HCT116 (cell line): ENCODE results near the gene GLP2R. TPM values are rescaled to one million over a fixed set of nuclear protein-coding genes. Genes with fewer than 3 reads are reported as not detected.

Experiments
- ATAC-seq: fragments of 200-7000 bp; cut with Tn5 transposase; 2 replicates; pipeline ENCODE4 v1.9.1; 2020; ENCODE audit warnings: mild to moderate bottlenecking, moderate library complexity
- BruUV-seq: library from RNA; stranded (reverse); fragments of 400-500 nt; replicated peaks from 2 replicates; lab custom pipeline; 2021; lab: Mats Ljungman, UMichigan
- CTCF ChIA-PET: fragments of 300-600 bp; sonication (Branson Sonifier 250); formaldehyde crosslinking; loops from one replicate; lab custom pipeline; 2021; ENCODE audit warnings: antibody characterized with exemption; lab: Charles Lee
- POLR2A ChIA-PET: fragments of 300-600, 350-600 bp; sonication (Branson Sonifier 250); formaldehyde crosslinking; loops from one replicate; lab custom pipeline; 2021; ENCODE audit warnings: antibody characterized with exemption; lab: Charles Lee
- RAD21 ChIA-PET, 2 experiments: fragments of 300-600 bp; sonication (Branson Sonifier 250); formaldehyde crosslinking; loops; one replicate each; lab custom pipeline; 2023; ENCODE audit warnings: low total read pairs in 2 of 2; ENCODE audit not compliant: uncharacterized antibody in 2 of 2, unreplicated experiment in 2 of 2, low non-redundant PET in 1 of 2; lab: Charles Lee
- DNase-seq: peaks from one replicate; pipeline ENCODE4 v3.0.0-alpha.2; 2010; ENCODE audit warnings: low read depth, low spot score
- H2AFZ ChIP-seq: fragments of 200-600 bp; shearing (Covaris generic), sonication (generic); 2 replicates; pipeline ENCODE4 v1.6.1; 2017; ENCODE audit warnings: low read depth, mixed run types, mixed read lengths, antibody characterized with exemption, low read length; ENCODE audit not compliant: poor library complexity, severe bottlenecking
- H3K27ac ChIP-seq: 2 replicates; pipeline ENCODE4 v1.5.1; 2012; ENCODE audit warnings: low read depth, low read length
- H3K27me3 ChIP-seq: fragments of 200-600 bp; sonication (generic); 2 replicates; pipeline ENCODE4 v1.6.1; 2016; ENCODE audit warnings: mixed run types, low read length, mixed read lengths; ENCODE audit not compliant: insufficient read depth
- H3K36me3 ChIP-seq, 2 experiments: fragments of 200-500 bp in 1 of 2; fragments of 200-600 bp in 1 of 2; sonication (Bioruptor generic) in 1 of 2; sonication (generic) in 1 of 2; 2 replicates each; pipeline versions ENCODE4 v1.5.1 to v1.6.1; 2014 to 2016; ENCODE audit warnings: low read length in 2 of 2, inconsistent platforms in 1 of 2, mixed read lengths in 1 of 2, mixed run types in 1 of 2; ENCODE audit not compliant: insufficient read depth in 2 of 2, control insufficient read depth in 1 of 2
- H3K4me1 ChIP-seq, 2 experiments: fragments of 200-600 bp in 1 of 2; sonication (generic) in 1 of 2; 2 replicates each; pipeline versions ENCODE4 v1.5.1 to v1.6.1; 2012 to 2017; ENCODE audit warnings: low read length in 2 of 2, inconsistent platforms in 1 of 2, mild to moderate bottlenecking in 1 of 2, mixed read lengths in 1 of 2, mixed run types in 1 of 2, moderate library complexity in 1 of 2; ENCODE audit not compliant: insufficient read depth in 2 of 2, control insufficient read depth in 1 of 2
- H3K4me2 ChIP-seq: fragments of 200-600 bp; sonication (generic); 2 replicates; pipeline ENCODE4 v1.6.1; 2017; ENCODE audit warnings: mixed run types, low read length, mixed read lengths
- H3K4me3 ChIP-seq, 2 experiments: fragments of 200-600 bp in 1 of 2; sonication (generic) in 1 of 2; replicated peaks in 1 of 2; 2 replicates each; pipeline ENCODE4 v1.5.1; 2011 to 2016; ENCODE audit warnings: low read length in 2 of 2, control low read depth in 1 of 2, low read depth in 1 of 2, mild to moderate bottlenecking in 1 of 2, mixed read lengths in 1 of 2, mixed run types in 1 of 2
- H3K79me2 ChIP-seq: fragments of 200-600 bp; sonication (generic); 2 replicates; pipeline ENCODE4 v1.6.1; 2017; ENCODE audit warnings: mild to moderate bottlenecking, mixed run types, low read length, moderate library complexity, mixed read lengths; ENCODE audit not compliant: insufficient read depth
- H3K9ac ChIP-seq: fragments of 200-600 bp; sonication (generic); 2 replicates; pipeline ENCODE4 v1.6.1; 2016; ENCODE audit warnings: low read length, mixed read lengths
- H3K9me2 ChIP-seq: fragments of 200-600 bp; sonication (generic), shearing (Covaris generic); 2 replicates; pipeline ENCODE4 v1.6.1; 2017; ENCODE audit warnings: mixed run types, mild to moderate bottlenecking, moderate library complexity; ENCODE audit not compliant: insufficient read depth
- H3K9me3 ChIP-seq, 2 experiments: fragments of 200-500 bp in 1 of 2; fragments of 200-600 bp in 1 of 2; sonication (Bioruptor generic) in 1 of 2; sonication (generic) in 1 of 2; 2 replicates each; pipeline ENCODE4 v1.6.1; 2014 to 2017; ENCODE audit warnings: low read length in 2 of 2, mixed read lengths in 2 of 2, inconsistent platforms in 1 of 2, low read depth in 1 of 2, mild to moderate bottlenecking in 1 of 2, mixed run types in 1 of 2, moderate library complexity in 1 of 2; ENCODE audit not compliant: control insufficient read depth in 1 of 2, insufficient read depth in 1 of 2
- H4K20me1 ChIP-seq: fragments of 200-600 bp; sonication (generic), shearing (Covaris generic); 2 replicates; pipeline ENCODE4 v1.6.1; 2017; ENCODE audit warnings: mixed run types, mild to moderate bottlenecking, moderate library complexity; ENCODE audit not compliant: insufficient read depth
- CEBPB ChIP-seq: IDR thresholded peaks from 2 replicates; pipeline ENCODE4 v1.6.1; 2012; ENCODE audit warnings: low read depth
- EGR1 ChIP-seq: IDR thresholded peaks from 2 replicates; pipeline ENCODE4 v1.6.1; 2012; ENCODE audit warnings: low read depth
- ELF1 ChIP-seq: IDR thresholded peaks from 2 replicates; pipeline ENCODE4 v1.6.1; 2012; ENCODE audit warnings: low read depth, borderline replicate concordance
- JUND ChIP-seq: IDR thresholded peaks from 2 replicates; pipeline ENCODE4 v1.6.1; 2012
- RAD21 ChIP-seq: IDR thresholded peaks from 2 replicates; pipeline ENCODE4 v1.6.1; 2012; ENCODE audit warnings: low read depth, mild to moderate bottlenecking
- SIN3A ChIP-seq: IDR thresholded peaks from 2 replicates; pipeline ENCODE4 v1.6.1; 2012; ENCODE audit warnings: low read depth
- ZFX ChIP-seq: fragments of 450-650 bp; IDR thresholded peaks from 2 replicates; pipeline ENCODE4 v1.6.1; 2017
- ZNF274 ChIP-seq: fragments of 200-500 bp; sonication (Bioruptor generic); IDR thresholded peaks from 2 replicates; pipeline ENCODE4 v1.6.1; 2014; ENCODE audit warnings: mild to moderate bottlenecking, low read depth, low read length, inconsistent platforms
- intact Hi-C: fragments of 100-400 bp; cut with micrococcal nuclease; formaldehyde crosslinking; loops from 2 replicates; pipeline ENCODE4 v1.10.0; 2022
- total RNA-seq: library from RNA; stranded (reverse); gene quantifications from one replicate; pipeline ENCODE4 v1.2.1, GENCODE V29; 2021; ENCODE audit not compliant: unreplicated experiment
- TF ChIP-seq, protein P1 (sequence below): IDR thresholded peaks from 2 replicates; pipeline ENCODE4 v1.6.1; 2012; ENCODE audit warnings: low read depth
- TF ChIP-seq, protein P2 (sequence below): IDR thresholded peaks from 2 replicates; pipeline ENCODE4 v1.6.1; 2011; ENCODE audit warnings: mild to moderate bottlenecking, low read length, moderate library complexity; ENCODE audit not compliant: insufficient replicate concordance; ENCODE audit errors: extremely low read depth
- TF ChIP-seq, protein P3 (sequence below), 3 experiments: fragments of 200-600 bp in 1 of 3; sonication (generic) in 1 of 3; IDR thresholded peaks in 2 of 3; conservative IDR thresholded peaks in 1 of 3; 2 replicates each; pipeline ENCODE4 v1.5.1; 2012 to 2017; ENCODE audit warnings: low read depth in 2 of 3, low read length in 2 of 3, antibody characterized with exemption in 1 of 3, borderline replicate concordance in 1 of 3, control low read depth in 1 of 3, mild to moderate bottlenecking in 1 of 3, mixed read lengths in 1 of 3, mixed run types in 1 of 3, moderate library complexity in 1 of 3; ENCODE audit not compliant: insufficient read depth in 1 of 3

Gene GLP2R
- total RNA-seq, 1 experiment from 2014 or later: not detected

DNA sequence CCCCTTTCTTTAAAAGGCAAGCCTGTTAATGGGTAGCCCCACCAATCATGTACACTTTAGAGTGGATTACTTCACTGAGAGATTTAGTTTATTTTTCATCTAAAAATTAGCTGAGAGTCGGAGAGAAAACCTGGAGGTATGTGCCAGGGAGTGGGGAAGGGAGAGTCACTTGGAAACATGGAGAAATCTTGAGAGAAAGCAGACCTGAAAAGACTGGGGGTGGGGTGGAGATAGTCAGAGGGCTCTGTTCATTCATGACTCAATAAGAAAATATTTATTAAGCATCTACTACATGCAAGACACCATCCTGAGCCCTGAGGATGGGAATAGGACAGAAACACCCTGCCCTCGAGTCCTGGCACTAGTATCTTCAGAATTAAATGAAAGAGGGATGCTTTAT is 106.8 kb downstream of the GLP2R start:
- ChIA-PET RAD21 (no interaction called here), CTCF (no interaction called here), POLR2A (no interaction called here)
- Histone ChIP-seq H2AFZ (no peak overlapping the region), H3K27me3 (peaks cover 11% of the 10 kb centered on the region; the same call in 1 of the 2 replicates), H3K9me2 (no peaks in the 10 kb centered on the region), H3K9me3 (no peaks in the 10 kb centered on the region), H3K4me2 (no peak overlapping the region), H3K27ac (no peak overlapping the region), H3K9ac (no peak overlapping the region), H4K20me1 (no peaks in the 10 kb centered on the region), H3K4me3 (no peak overlapping the region), H3K36me3 (no peaks in the 10 kb centered on the region), H3K79me2 (no peaks in the 10 kb centered on the region), H3K4me1 (peaks cover 2 to 9% of the 10 kb centered on the region in 2 experiments; a peak in 3 of 4 replicates)
- TF ChIP-seq, protein P1, sequence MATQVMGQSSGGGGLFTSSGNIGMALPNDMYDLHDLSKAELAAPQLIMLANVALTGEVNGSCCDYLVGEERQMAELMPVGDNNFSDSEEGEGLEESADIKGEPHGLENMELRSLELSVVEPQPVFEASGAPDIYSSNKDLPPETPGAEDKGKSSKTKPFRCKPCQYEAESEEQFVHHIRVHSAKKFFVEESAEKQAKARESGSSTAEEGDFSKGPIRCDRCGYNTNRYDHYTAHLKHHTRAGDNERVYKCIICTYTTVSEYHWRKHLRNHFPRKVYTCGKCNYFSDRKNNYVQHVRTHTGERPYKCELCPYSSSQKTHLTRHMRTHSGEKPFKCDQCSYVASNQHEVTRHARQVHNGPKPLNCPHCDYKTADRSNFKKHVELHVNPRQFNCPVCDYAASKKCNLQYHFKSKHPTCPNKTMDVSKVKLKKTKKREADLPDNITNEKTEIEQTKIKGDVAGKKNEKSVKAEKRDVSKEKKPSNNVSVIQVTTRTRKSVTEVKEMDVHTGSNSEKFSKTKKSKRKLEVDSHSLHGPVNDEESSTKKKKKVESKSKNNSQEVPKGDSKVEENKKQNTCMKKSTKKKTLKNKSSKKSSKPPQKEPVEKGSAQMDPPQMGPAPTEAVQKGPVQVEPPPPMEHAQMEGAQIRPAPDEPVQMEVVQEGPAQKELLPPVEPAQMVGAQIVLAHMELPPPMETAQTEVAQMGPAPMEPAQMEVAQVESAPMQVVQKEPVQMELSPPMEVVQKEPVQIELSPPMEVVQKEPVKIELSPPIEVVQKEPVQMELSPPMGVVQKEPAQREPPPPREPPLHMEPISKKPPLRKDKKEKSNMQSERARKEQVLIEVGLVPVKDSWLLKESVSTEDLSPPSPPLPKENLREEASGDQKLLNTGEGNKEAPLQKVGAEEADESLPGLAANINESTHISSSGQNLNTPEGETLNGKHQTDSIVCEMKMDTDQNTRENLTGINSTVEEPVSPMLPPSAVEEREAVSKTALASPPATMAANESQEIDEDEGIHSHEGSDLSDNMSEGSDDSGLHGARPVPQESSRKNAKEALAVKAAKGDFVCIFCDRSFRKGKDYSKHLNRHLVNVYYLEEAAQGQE: no peak
- TF ChIP-seq SIN3A (no peak), EGR1 (no peak)
- no peak for ATAC-seq
- no peak for DNase-seq
- no TSS peak for BruUV-seq
- intact Hi-C loops: no loop called here

DNA sequence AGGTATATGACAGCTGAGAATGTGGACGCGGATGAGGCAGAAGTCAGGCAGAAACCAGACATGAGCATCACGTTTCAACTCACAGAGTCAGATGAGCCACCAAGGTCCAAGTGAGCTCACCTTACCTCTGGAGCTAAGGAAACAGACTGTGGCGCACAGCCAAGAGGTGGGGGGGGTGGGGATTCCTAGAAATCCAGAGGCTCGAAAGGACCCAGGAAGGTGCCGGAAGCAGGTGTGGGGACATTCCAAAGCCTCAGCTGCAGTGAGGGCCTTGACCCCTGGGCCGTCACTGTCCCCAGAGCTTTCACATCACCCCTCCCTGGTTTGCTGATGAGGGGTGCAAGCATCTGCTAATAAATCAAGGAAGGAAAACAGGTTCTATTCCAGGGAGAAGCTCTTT is 108.6 kb downstream of the GLP2R start:
- no peaks in the 10 kb centered on the region for H3K9me3 ChIP-seq
- no peak overlapping the region for H3K4me3 ChIP-seq
- CTCF ChIA-PET: no interaction called here
- intact Hi-C loops: no loop called here
- peaks cover 11% of the 10 kb centered on the region; the same call in 1 of the 2 replicates for H3K27me3 ChIP-seq
- TF ChIP-seq ZFX: no peak
- no peak for TF ChIP-seq CEBPB
- no peak for TF ChIP-seq RAD21
- no peak for TF ChIP-seq ELF1
- TF ChIP-seq, protein P2, sequence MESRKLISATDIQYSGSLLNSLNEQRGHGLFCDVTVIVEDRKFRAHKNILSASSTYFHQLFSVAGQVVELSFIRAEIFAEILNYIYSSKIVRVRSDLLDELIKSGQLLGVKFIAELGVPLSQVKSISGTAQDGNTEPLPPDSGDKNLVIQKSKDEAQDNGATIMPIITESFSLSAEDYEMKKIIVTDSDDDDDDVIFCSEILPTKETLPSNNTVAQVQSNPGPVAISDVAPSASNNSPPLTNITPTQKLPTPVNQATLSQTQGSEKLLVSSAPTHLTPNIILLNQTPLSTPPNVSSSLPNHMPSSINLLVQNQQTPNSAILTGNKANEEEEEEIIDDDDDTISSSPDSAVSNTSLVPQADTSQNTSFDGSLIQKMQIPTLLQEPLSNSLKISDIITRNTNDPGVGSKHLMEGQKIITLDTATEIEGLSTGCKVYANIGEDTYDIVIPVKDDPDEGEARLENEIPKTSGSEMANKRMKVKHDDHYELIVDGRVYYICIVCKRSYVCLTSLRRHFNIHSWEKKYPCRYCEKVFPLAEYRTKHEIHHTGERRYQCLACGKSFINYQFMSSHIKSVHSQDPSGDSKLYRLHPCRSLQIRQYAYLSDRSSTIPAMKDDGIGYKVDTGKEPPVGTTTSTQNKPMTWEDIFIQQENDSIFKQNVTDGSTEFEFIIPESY: no peak
- TF ChIP-seq SIN3A: no peak
- TF ChIP-seq, protein P3, sequence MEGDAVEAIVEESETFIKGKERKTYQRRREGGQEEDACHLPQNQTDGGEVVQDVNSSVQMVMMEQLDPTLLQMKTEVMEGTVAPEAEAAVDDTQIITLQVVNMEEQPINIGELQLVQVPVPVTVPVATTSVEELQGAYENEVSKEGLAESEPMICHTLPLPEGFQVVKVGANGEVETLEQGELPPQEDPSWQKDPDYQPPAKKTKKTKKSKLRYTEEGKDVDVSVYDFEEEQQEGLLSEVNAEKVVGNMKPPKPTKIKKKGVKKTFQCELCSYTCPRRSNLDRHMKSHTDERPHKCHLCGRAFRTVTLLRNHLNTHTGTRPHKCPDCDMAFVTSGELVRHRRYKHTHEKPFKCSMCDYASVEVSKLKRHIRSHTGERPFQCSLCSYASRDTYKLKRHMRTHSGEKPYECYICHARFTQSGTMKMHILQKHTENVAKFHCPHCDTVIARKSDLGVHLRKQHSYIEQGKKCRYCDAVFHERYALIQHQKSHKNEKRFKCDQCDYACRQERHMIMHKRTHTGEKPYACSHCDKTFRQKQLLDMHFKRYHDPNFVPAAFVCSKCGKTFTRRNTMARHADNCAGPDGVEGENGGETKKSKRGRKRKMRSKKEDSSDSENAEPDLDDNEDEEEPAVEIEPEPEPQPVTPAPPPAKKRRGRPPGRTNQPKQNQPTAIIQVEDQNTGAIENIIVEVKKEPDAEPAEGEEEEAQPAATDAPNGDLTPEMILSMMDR (IDR thresholded peaks at IDR 0.05 in 2 of 3, conservative IDR thresholded peaks at IDR 0.05 in 1 of 3; ENCODE audit: borderline replicate concordance in 1 of 3, insufficient read depth in 1 of 3, low read depth in 2 of 3, low read length in 2 of 3): no peak
- TF ChIP-seq ZNF274: no peak
- no peak for TF ChIP-seq JUND
- TF ChIP-seq, all 23 proteins: peak for 0
- no TSS peak for BruUV-seq
- H3K36me3 ChIP-seq: no peaks in the 10 kb centered on the region
- POLR2A ChIA-PET: no interaction called here
- H2AFZ ChIP-seq: no peak overlapping the region
- RAD21 ChIA-PET: no interaction called here
- no peak overlapping the region for H3K27ac ChIP-seq
- DNase-seq (no peak), ATAC-seq (no peak)
- H3K79me2 ChIP-seq: no peaks in the 10 kb centered on the region
- no peaks in the 10 kb centered on the region for H4K20me1 ChIP-seq
- H3K4me1 ChIP-seq: no peaks in the 10 kb centered on the region
- H3K4me2 ChIP-seq: no peak overlapping the region
- no peaks in the 10 kb centered on the region for H3K9me2 ChIP-seq
- no peak overlapping the region for H3K9ac ChIP-seq
